Activated naive CD4-positive, alpha-beta T cell treated with anti-CD3 and anti-CD28 coated beads, Interleukin-2, amount 10 ng/mL, durations not matched to agents 7 days and 5 days (primary cell): ENCODE results near the gene GGA1.
A peak's percentile ranks its signal among the peaks of the same experiment; 100 is the strongest.

Experiments
- CTCF ChIA-PET: fragments of 350-600 bp; sonication (Branson Sonifier 250); formaldehyde crosslinking; loops from one replicate; lab custom pipeline; 2021; ENCODE audit warnings: antibody characterized with exemption; lab: Charles Lee
- DNase-seq: peaks from one replicate; pipeline ENCODE4 v3.0.0-alpha.2; 2020
- H3K27ac Mint-ChIP-seq: one replicate; pipeline ENCODE4 v1.8.0; 2021; ENCODE audit warnings: mild to moderate bottlenecking, moderate library complexity, mixed read lengths
- H3K27me3 Mint-ChIP-seq: one replicate; pipeline ENCODE4 v1.8.0; 2021; ENCODE audit warnings: mild to moderate bottlenecking, mixed read lengths
- H3K36me3 Mint-ChIP-seq: one replicate; pipeline ENCODE4 v1.8.0; 2021; ENCODE audit warnings: mixed read lengths
- H3K4me1 Mint-ChIP-seq: one replicate; pipeline ENCODE4 v1.8.0; 2021; ENCODE audit warnings: mixed read lengths
- H3K4me3 Mint-ChIP-seq: one replicate; pipeline ENCODE4 v1.8.0; 2021; ENCODE audit warnings: mild to moderate bottlenecking, moderate library complexity, mixed read lengths
- H3K9me3 Mint-ChIP-seq: one replicate; pipeline ENCODE4 v1.8.0; 2021; ENCODE audit warnings: mixed read lengths

The GGA1 gene

DNA sequence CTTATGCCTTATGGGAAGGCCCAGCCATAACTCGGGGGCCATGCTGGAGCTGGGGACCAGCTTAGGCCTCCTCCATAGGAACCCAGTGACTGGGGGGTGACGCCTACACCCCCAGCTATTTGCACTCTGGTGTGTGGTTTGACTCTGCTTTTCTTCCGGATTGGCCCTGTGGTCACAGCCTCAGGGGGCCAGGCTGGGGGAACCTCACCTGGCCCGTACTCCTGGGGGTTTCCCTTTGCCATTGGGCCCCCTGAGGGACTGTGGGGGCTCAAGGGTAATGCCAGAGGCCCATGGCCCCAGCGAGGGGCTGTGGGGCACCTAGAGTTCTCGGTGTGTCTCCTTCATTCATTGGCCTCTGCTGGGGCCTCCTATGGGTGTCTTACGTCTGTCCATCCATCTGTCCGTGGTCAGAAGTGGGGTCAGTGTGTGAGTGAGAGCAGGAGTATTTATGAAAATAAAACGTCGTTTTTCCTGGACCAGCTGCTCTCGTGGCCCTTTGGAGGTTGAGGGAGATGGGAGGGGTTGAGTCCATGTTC, 24.5 kb downstream of the GGA1 start:
- Mint-ChIP-seq H3K9me3 (no peaks in the 10 kb centered on the region), H3K36me3 (peaks cover 9% of the 10 kb centered on the region), H3K27me3 (no peaks in the 10 kb centered on the region), H3K4me3 (peak overlapping the region; percentile 37), H3K27ac (peak overlapping the region; percentile 90), H3K4me1 (peaks cover 73% of the 10 kb centered on the region)
- DNase-seq = peak; percentile 41
- CTCF ChIA-PET = interaction anchor here (1.1 to 28.2 kb wide), 12 partner anchors 8 to 147 kb away, joined by 3 to 506 read pairs (median 6); partner anchors contain the start of genes GGA1, LGALS1, MFNG and NOL12

- H3K4me1 Mint-ChIP-seq = peaks cover 73% of the 10 kb centered on the region
- H3K4me3 Mint-ChIP-seq = peak overlapping the region; percentile 46
- H3K9me3 Mint-ChIP-seq = no peaks in the 10 kb centered on the region
- peak overlapping the region; percentile 90 for H3K27ac Mint-ChIP-seq
- CTCF ChIA-PET = interaction anchor here (1.1 to 28.2 kb wide), 13 partner anchors 9 to 148 kb away, joined by 3 to 506 read pairs (median 5); partner anchors contain the start of genes GGA1, LGALS1, MFNG and NOL12
- peaks cover 9% of the 10 kb centered on the region for H3K36me3 Mint-ChIP-seq
- no peaks in the 10 kb centered on the region for H3K27me3 Mint-ChIP-seq
- DNase-seq = peak; percentile 67
These were observed 25.2 kb downstream of the GGA1 start for GRCh38 chr22:37633625-37634416.

GRCh38 chr22:37634417-37634924, 25.8 kb downstream of the GGA1 start:
- Mint-ChIP-seq H3K36me3 (peaks cover 9% of the 10 kb centered on the region), H3K4me3 (peak overlapping the region; percentile 46), H3K9me3 (no peaks in the 10 kb centered on the region), H3K27me3 (no peaks in the 10 kb centered on the region), H3K27ac (peak overlapping the region; percentile 90), H3K4me1 (peaks cover 71% of the 10 kb centered on the region)
- CTCF ChIA-PET = interaction anchor here (1.1 to 28.2 kb wide), 11 partner anchors 9 to 149 kb away, joined by 3 to 506 read pairs (median 6); partner anchors contain the start of genes GGA1, LGALS1, MFNG and NOL12
- peak; percentile 38 for DNase-seq

DNA sequence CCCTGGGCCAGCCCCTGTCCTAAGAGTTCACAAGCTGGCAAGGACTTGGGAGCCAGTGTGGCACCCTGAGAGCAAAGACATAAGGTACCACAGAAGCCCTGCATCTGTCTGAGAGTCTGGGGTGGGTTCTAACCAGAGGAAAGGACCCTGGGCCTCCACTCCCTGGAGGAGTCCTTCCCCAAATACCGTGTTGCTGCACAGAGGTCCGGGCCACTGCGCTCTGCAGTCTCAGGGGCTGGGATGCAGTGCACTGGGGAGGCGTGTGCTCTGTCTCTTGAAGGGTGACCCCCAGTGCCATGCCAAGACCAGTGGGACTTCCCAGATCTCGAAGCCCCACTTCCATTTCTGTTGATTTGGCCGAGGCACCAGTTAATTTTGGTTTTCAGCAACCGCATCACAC, 26.5 kb downstream of the GGA1 start:
- Mint-ChIP-seq H3K4me3 (no peak overlapping the region), H3K27ac (peak overlapping the region; percentile 89), H3K36me3 (peaks cover 9% of the 10 kb centered on the region), H3K9me3 (no peaks in the 10 kb centered on the region), H3K4me1 (peaks cover 71% of the 10 kb centered on the region), H3K27me3 (no peaks in the 10 kb centered on the region)
- no peak for DNase-seq
- CTCF ChIA-PET = interaction anchor here (1.3 to 28.2 kb wide), 6 partner anchors 8 to 41 kb away, joined by 3 to 506 read pairs (median 16); partner anchors contain the start of genes GGA1, LGALS1, NOL12 and PDXP

GRCh38 chr22:37636186-37636948, 27.7 kb downstream of the GGA1 start:
- peak; percentile 59 for DNase-seq
- Mint-ChIP-seq H3K4me1 (peaks cover 74% of the 10 kb centered on the region), H3K4me3 (peak overlapping the region; percentile 49), H3K27me3 (no peaks in the 10 kb centered on the region), H3K9me3 (no peaks in the 10 kb centered on the region), H3K27ac (peak overlapping the region; percentile 89), H3K36me3 (peaks cover 13% of the 10 kb centered on the region)
- CTCF ChIA-PET = interaction anchor here (0.8 to 28.2 kb wide), 10 partner anchors 9 to 95 kb away, joined by 3 to 506 read pairs (median 4); partner anchors contain the start of genes LGALS1, NOL12 and PDXP

DNA sequence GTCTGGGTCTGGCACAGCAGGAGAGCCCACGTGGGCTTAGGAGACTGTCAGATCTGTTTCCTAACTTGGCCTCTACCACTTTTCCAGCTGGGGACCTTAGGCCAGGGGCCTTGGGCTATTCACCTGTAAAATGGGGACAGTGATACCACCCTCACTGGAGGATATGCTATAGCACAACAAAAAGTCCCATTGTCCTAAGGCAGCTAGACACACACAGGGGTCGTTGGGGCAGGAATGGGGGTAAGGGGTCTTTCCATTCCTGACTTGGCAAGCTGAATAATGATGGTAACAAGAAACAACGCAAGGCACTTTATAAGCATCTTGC, 28.3 kb downstream of the GGA1 start:
- Mint-ChIP-seq H3K4me1 (peaks cover 76% of the 10 kb centered on the region), H3K27me3 (no peaks in the 10 kb centered on the region), H3K27ac (peak overlapping the region; percentile 89), H3K4me3 (peak overlapping the region; percentile 7), H3K36me3 (peaks cover 15% of the 10 kb centered on the region), H3K9me3 (no peaks in the 10 kb centered on the region)
- DNase-seq = no peak
- CTCF ChIA-PET = interaction anchor here (0.6 to 28.2 kb wide), 11 partner anchors 9 to 95 kb away, joined by 3 to 506 read pairs (median 4); partner anchors contain the start of genes LGALS1, NOL12 and PDXP

GRCh38 chr22:37638391-37639069, 29.9 kb downstream of the GGA1 start:
- CTCF ChIA-PET = interaction anchor here (0.9 to 28.2 kb wide), 6 partner anchors 9 to 38 kb away, joined by 3 to 506 read pairs (median 4); partner anchors contain the start of genes LGALS1, NOL12 and PDXP
- H3K4me3 Mint-ChIP-seq = peak overlapping the region; percentile 99
- DNase-seq = peak; percentile 72
- H3K4me1 Mint-ChIP-seq = peaks cover 82% of the 10 kb centered on the region
- peak overlapping the region; percentile 87 for H3K27ac Mint-ChIP-seq
- H3K36me3 Mint-ChIP-seq = peaks cover 22% of the 10 kb centered on the region
- no peaks in the 10 kb centered on the region for H3K9me3 Mint-ChIP-seq
- no peaks in the 10 kb centered on the region for H3K27me3 Mint-ChIP-seq

DNA sequence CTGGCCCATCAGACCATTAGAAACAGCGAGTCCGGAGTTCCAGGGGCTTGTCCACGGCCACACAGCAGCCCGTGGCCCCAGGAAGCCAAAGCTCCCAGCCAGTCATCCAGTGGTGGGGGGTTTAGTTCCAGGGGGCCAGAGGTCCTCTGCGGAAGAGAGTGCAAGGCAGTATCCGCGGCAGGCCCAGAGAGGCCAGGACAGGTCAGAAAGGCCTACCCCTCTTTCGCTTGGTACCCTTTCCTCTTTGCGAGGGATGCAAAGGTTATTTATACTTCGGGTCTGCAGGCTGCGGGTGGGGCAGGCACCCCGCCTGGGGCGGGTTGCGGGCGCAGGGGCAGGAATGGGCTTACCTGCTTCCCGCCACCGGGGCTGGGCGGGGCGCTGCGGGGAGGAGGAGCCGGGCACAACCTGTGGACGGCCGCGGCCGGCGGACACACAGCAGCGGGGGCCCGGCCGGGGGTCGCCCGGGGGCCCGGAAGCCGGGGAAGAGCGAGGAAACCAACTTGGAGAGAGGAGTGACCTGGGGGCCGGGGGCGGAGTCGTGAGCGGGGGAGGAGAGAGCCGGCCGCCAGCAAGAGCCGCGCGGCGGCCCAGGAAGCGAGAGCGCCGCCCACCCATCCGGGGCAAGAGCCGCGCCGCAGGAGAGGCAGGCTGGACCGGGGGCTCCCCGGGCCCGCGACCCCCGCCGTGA, 30.6 kb downstream of the GGA1 start, which contains the start of gene SH3BP1:
Gene SH3BP1 (plus strand): TSS at position 600 of the 691 bp plus-strand sequence. CDS start 119 bp downstream, outside the sequence.
- peak within 1 kb of the TSS; percentile 98 for H3K27ac Mint-ChIP-seq
- no peaks in the 10 kb centered on the region for H3K27me3 Mint-ChIP-seq
- peak; percentile 79 for DNase-seq
- peaks cover 79% of the 10 kb centered on the region for H3K4me1 Mint-ChIP-seq
- no peaks in the 10 kb centered on the region for H3K9me3 Mint-ChIP-seq
- CTCF ChIA-PET = interaction anchor here (1.0 to 28.2 kb wide), 4 partner anchors 11 to 37 kb away, joined by 3 to 506 read pairs (median 11); partner anchors contain the start of genes LGALS1 and NOL12
- H3K36me3 Mint-ChIP-seq = peaks cover 27% of the 10 kb centered on the region
- H3K4me3 Mint-ChIP-seq = peak within 1 kb of the TSS; percentile 99

GRCh38 chr22:37639771-37640590, 31.3 kb downstream of the GGA1 start:
- peaks cover 73% of the 10 kb centered on the region for H3K4me1 Mint-ChIP-seq
- H3K27me3 Mint-ChIP-seq = no peaks in the 10 kb centered on the region
- H3K4me3 Mint-ChIP-seq = peak overlapping the region; percentile 99
- peak; percentile 63 for DNase-seq
- H3K9me3 Mint-ChIP-seq = no peaks in the 10 kb centered on the region
- H3K27ac Mint-ChIP-seq = peak overlapping the region; percentile 98
- H3K36me3 Mint-ChIP-seq = peaks cover 30% of the 10 kb centered on the region
- CTCF ChIA-PET = interaction anchor here (0.6 to 28.2 kb wide), 5 partner anchors 10 to 240 kb away, joined by 3 to 506 read pairs (median 5); partner anchors contain the start of genes LGALS1 and NOL12

GRCh38 chr22:37640591-37641560, 32.2 kb downstream of the GGA1 start:
- peak overlapping the region; percentile 99 for H3K4me3 Mint-ChIP-seq
- H3K9me3 Mint-ChIP-seq = no peaks in the 10 kb centered on the region
- H3K4me1 Mint-ChIP-seq = peaks cover 65% of the 10 kb centered on the region
- no peaks in the 10 kb centered on the region for H3K27me3 Mint-ChIP-seq
- peak; percentile 47 for DNase-seq
- CTCF ChIA-PET = interaction anchor here (0.6 to 28.2 kb wide), 10 partner anchors 8 to 239 kb away, joined by 3 to 506 read pairs (median 8); partner anchors contain the start of genes GGA1, LGALS1, NOL12 and PDXP
- H3K27ac Mint-ChIP-seq = peak overlapping the region; percentile 98
- peaks cover 38% of the 10 kb centered on the region for H3K36me3 Mint-ChIP-seq

DNA sequence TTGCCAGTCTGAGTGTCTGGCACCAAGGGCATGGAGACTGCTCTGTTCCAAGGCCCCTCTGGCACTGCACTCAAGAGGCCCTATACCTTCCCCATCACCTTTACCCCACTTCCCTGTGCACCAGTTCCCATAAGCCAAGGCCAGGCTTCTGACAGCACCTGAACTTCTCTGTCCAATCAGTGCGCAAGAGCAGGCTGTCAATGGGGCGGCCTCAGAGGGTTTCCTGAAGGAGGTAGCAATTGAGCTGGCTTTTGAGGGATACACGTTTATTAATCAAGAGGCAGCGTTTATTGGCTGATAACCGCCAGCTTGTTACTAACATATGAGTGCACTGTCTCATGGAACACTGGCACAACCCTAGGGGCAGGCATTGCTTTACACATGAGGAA, 32.9 kb downstream of the GGA1 start:
- Mint-ChIP-seq H3K36me3 (peaks cover 40% of the 10 kb centered on the region), H3K4me3 (peak overlapping the region; percentile 99), H3K4me1 (peaks cover 58% of the 10 kb centered on the region), H3K27ac (peak overlapping the region; percentile 70), H3K27me3 (no peaks in the 10 kb centered on the region), H3K9me3 (no peaks in the 10 kb centered on the region)
- no peak for DNase-seq
- CTCF ChIA-PET = interaction anchor here (0.8 to 28.2 kb wide), 9 partner anchors 9 to 35 kb away, joined by 3 to 506 read pairs (median 10); partner anchors contain the start of genes GGA1, LGALS1, NOL12 and PDXP
